Renal cortical epithelial cell (primary cell): ENCODE data around the gene INSYN2B. TPM values are rescaled to one million over a fixed set of nuclear protein-coding genes. Genes with fewer than 3 reads are reported as not detected.
"Not testable (repeated sequence)": the region's sequence is repeated elsewhere in the genome, so short reads cannot be mapped to it uniquely, and the experiment has no call there.

Source experiments
- DNase-seq: peaks from one replicate; pipeline ENCODE4 v3.0.0-alpha.2; 2011; ENCODE audit warnings: low read depth
- total RNA-seq: library from RNA; depleted of rRNA; stranded (reverse); fragments of >200 nt; gene quantifications from 2 replicates; pipeline ENCODE4 v1.2.3, GENCODE V29; 2014

INSYN2B gene
- total RNA-seq, 1 donor from 2014 or later = 1.5 TPM

GRCh38 chr5:169971780-169972179, 8.5 kb downstream of the INSYN2B start:
- no peak for DNase-seq

GRCh38 chr5:169970911-169971765, 9.2 kb downstream of the INSYN2B start:
- peak; percentile 77 for DNase-seq

- no peak for DNase-seq
Measured at GRCh38 chr5:169970339-169970738, 10.0 kb downstream of the INSYN2B start.

GRCh38 chr5:169964246-169964645, 16.0 kb downstream of the INSYN2B start:
- no peak for DNase-seq

- DNase-seq = no peak
Measured at GRCh38 chr5:169960659-169961058, 19.6 kb downstream of the INSYN2B start.

- no peak for DNase-seq
Measured at GRCh38 chr5:169958278-169958677, 22.0 kb downstream of the INSYN2B start.

- peak; percentile 40 for DNase-seq
Measured at GRCh38 chr5:169956756-169957155, 23.5 kb downstream of the INSYN2B start.

- DNase-seq = no peak
Measured at GRCh38 chr5:169956126-169956525, 24.2 kb downstream of the INSYN2B start.

- no peak for DNase-seq
Measured at GRCh38 chr5:169954786-169955185, 25.5 kb downstream of the INSYN2B start.

- DNase-seq = not testable (repeated sequence)
Measured at GRCh38 chr5:169953196-169953595, 27.1 kb downstream of the INSYN2B start.

- no peak for DNase-seq
Measured at GRCh38 chr5:169950333-169950732, 30.0 kb downstream of the INSYN2B start.

- DNase-seq = no peak
Measured at GRCh38 chr5:169946743-169947295, 33.5 kb downstream of the INSYN2B start.

GRCh38 chr5:169945831-169946261, 34.4 kb downstream of the INSYN2B start:
- DNase-seq = peak; percentile 83

GRCh38 chr5:169944922-169945680, 35.2 kb downstream of the INSYN2B start:
- no peak for DNase-seq

GRCh38 chr5:169944115-169944514, 36.2 kb downstream of the INSYN2B start:
- DNase-seq = no peak

- no peak for DNase-seq
Measured at GRCh38 chr5:169943026-169943425, 37.3 kb downstream of the INSYN2B start.

- no peak for DNase-seq
Measured at GRCh38 chr5:169942181-169942580, 38.1 kb downstream of the INSYN2B start.

GRCh38 chr5:169941542-169941941, 38.8 kb downstream of the INSYN2B start:
- no peak for DNase-seq

- peak; percentile 94 for DNase-seq
Measured at GRCh38 chr5:169939731-169940130, 40.6 kb downstream of the INSYN2B start.

GRCh38 chr5:169938439-169938838, 41.9 kb downstream of the INSYN2B start:
- no peak for DNase-seq

- DNase-seq = no peak
Measured at GRCh38 chr5:169935762-169936161, 44.5 kb downstream of the INSYN2B start.

- no peak for DNase-seq
Measured at GRCh38 chr5:169934990-169935389, 45.3 kb downstream of the INSYN2B start.

- no peak for DNase-seq
Measured at GRCh38 chr5:169933616-169934015, 46.7 kb downstream of the INSYN2B start.
